ENCODE measurements around the gene GPRC5D.

DNA sequence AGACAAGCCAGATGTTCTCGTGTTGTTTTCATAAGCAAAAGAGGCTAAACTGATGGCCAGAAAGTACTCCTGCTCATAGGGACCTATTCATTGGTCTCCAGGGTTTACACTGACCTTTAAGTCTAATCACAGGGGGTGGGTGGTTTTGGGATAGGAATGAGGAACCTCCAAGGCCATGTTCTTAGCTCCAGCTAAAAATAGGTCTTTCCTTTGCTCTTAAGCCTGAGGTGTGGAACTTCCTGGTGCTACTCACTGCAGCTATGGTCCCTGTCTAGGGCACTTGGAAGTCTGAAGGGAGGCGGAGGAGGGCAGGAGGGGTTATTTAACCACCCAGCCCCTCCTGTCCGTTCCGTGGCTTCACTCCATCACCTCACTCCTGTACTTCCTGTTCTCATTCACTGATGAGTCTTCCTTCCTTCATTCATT, 42.0 kb downstream of the GPRC5D start:
- TF ChIP-seq, protein P1, sequence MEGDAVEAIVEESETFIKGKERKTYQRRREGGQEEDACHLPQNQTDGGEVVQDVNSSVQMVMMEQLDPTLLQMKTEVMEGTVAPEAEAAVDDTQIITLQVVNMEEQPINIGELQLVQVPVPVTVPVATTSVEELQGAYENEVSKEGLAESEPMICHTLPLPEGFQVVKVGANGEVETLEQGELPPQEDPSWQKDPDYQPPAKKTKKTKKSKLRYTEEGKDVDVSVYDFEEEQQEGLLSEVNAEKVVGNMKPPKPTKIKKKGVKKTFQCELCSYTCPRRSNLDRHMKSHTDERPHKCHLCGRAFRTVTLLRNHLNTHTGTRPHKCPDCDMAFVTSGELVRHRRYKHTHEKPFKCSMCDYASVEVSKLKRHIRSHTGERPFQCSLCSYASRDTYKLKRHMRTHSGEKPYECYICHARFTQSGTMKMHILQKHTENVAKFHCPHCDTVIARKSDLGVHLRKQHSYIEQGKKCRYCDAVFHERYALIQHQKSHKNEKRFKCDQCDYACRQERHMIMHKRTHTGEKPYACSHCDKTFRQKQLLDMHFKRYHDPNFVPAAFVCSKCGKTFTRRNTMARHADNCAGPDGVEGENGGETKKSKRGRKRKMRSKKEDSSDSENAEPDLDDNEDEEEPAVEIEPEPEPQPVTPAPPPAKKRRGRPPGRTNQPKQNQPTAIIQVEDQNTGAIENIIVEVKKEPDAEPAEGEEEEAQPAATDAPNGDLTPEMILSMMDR (conservative IDR thresholded peaks at IDR 0.05), result no peak
- TF ChIP-seq EZH2 (IDR thresholded peaks at IDR 0.05; ENCODE audit: low read depth), result no peak
